NOMO-1 (cell line): ENCODE data around the gene C15orf40.
"Not testable (repeated sequence)": the region's sequence is repeated elsewhere in the genome, so short reads cannot be mapped to it uniquely, and the experiment has no call there.

Source experiments
- DNase-seq, 2 experiments: peaks; one replicate each; lab custom pipeline; 2025; ENCODE audit not compliant: unreplicated experiment in 2 of 2; lab: John Stamatoyannopoulos, UW

Gene C15orf40

DNA sequence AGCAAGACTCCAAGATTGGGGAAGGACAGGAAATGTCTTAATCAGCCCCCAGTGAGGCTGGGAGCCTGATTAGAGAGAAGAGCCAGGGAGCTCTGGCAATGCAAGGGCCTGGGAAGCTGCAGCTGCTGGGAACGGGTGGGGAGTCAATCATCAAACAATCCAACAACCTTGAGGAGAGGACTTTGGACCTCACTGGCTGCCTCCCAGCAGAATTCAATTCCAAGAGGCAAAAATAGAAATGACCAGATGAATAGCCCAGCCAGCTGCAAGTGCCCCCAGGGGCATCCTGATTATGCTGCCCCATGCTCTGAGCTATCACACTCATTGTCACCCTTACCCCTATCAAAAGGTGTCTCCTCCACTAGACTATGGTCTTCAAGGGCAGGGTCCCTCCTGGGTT, 52.8 kb downstream of the C15orf40 start:
- no peak for DNase-seq

DNA sequence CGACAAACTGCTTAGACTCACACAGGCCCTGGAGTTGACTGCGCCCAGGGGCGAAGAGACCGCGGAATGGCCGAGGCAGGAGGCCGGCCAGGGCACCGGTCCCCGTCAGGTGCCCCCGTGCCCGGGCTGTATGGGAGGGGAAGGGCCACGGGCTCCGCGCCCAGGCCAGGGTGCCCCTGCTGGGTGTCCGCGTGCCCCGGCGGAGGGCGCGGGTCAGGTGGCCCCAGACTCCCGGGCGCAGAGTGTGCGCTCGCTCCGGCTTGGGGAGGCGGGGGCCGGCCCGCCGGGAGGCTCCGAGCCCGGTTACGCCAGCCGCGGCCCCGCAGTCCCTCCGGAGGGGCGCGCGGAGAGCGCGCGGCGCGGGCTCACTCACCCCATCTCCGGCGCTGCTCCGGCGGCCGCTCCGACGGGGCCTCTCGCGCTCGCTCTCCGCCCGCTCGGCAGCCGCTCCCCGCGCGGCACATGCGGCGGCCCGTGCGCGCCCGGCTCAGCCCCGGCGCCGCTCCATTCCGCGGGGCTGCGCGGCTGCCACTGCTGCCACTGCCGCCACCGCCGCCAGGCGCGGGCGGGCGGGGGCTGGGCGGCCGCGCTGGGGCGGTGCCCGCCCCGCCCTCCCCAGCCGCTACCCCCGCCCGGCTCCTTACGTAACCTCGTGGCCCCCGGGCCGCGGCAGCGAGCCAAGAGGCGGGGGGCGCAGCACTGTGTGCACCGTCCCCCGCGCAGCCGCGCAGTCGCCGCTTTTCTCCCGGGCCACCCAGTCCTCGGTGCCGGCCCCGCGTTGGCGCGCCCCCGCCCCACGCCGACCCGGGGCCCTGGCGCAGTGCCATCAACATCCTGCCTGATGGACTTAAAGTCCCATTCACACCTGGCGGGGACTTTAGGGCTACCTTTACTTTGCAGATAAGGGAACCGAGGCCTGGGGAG, 59.0 kb downstream of the C15orf40 start, which contains the start of gene HOMER2:
HOMER2 (minus strand) TSS at position 563 of the 924 bp plus-strand sequence; CDS start at position 378, 185 bp downstream.
- peak; percentile 5 to 18 for DNase-seq

DNA sequence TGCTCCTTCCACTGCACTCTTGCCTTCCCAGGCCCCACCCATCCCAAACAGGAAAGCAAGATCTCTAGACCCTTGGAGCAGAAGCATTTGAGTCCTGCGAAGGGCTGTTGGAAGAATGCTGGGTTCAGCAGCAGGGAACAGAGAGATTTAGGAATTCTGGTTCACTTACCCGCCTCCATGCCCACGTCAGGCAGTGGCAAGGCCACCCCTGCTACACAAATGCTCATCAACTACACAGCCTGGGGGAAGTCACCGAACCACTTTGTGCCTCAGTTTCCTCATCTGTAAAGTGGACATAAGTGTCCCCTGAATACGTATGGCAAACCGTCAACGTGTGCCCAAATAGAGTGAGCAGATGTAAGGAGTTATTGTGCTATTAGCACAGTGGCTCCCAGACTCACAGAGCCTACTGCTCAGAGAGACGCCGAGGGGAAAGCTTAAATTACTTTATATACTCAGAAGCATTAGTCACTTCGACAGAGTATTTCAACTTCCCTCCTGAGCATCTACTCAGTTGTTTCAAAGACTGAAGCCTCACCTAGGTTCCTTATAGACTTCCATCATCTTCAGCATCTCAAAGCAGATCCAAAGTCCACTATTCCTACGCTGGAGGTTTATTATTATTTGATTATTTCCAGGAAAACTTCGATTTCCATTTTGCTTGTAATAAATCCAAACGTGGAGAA, 59.8 kb downstream of the C15orf40 start:
- peak; percentile 18 to 72 for DNase-seq

DNA sequence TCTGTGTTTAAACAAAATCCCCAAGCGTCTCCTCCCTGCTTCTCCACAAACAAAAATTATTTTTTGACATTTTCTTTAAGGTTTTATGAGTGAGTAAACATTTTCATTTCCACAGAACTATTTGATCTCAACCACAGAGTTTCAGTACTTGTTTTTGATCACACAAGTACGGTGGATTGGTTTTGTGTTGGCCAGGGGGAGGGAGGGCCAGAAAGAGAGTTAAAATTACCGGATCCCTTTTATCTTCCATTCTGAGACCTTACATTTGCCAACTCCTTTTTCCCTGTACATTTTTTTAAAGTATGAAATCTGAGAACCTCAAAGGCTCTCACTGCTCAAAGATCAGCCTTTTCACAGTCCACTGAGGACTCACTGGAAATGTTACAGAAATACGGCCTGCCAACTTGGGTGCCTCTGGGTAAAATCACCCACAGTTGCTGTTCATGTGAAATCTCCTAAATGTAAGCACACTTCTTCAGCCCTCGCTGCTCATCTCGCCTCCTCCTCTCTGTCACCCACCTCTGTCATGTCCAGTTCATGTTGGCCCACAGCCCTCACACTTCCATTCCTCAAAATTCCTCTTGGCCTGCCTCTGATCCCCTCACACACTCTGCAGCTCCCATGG, 60.6 kb downstream of the C15orf40 start:
- DNase-seq: peak; percentile 15 to 54

DNA sequence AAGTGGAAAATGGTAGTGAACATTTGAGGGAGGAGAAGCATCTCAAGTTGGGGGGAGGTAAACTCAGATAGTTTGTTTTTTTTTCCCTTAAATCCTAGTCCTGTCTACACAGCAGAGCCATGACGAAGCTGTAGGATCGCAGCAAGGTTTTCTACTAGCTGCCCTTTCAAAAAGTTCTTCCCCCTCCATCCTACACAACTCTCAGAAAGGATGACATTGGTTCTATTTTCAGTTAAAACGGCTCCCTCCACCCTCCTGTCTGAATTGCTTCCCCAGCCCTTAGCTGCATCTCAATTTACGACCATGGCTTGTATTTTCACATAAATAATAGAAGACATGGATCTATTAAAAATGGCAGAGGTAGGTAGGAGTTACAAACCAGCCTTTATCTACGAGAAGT, 61.1 kb downstream of the C15orf40 start:
- DNase-seq: no peak

DNA sequence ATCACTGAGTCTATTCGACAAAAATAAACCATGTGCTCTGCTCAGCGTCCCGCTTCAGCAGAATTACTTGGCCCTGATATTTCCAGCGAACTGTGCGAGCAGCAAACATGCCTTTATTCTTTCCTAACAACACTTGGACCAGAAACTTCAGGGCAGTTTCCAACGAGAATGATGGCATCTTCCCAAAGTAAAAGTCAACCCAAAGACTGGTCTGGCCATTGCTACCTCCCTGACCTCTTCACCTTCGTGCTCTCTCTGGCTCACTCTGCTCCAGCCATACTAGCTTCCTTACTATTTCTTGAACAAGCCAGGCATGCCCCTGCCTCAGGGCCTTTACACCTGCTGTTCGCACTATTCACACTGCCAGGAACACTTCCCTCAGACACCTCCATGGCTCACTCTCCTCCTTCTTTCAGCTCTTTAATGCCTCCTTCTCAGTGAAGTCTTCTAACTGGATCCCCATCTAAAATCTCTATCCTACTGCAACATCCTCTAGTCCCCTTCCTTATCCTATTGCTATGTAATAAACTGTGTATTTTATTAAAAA, 65.2 kb downstream of the C15orf40 start:
- no peak for DNase-seq

GRCh38 chr15:82945326-82945725, 66.1 kb downstream of the C15orf40 start:
- DNase-seq: peak in 1 of 2 experiments; percentile 61

- DNase-seq: peak; percentile 52 to 88
Measured at GRCh38 chr15:82944821-82945220, 66.6 kb downstream of the C15orf40 start.

- DNase-seq: no peak
Measured at GRCh38 chr15:82944056-82944455, 67.4 kb downstream of the C15orf40 start.

DNA sequence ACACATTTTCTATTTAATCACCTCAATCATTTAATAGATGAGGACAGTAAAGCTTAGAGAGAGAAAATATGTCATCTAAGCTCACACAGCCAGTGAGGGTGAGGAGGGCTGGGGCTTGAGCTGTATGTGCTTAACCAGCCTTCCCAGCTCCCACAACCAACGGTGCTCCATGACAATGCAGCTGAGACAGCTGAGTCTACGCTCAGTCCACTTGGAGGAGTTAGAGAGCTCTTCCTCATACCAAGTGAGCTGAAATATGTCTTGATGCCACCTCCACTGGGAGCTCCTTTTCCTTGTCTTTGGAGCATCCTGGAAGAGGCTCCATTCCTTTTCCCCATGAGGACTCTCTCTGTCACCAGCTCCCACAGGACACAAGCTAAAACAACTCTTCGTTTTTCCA, 68.3 kb downstream of the C15orf40 start:
- no peak for DNase-seq

DNA sequence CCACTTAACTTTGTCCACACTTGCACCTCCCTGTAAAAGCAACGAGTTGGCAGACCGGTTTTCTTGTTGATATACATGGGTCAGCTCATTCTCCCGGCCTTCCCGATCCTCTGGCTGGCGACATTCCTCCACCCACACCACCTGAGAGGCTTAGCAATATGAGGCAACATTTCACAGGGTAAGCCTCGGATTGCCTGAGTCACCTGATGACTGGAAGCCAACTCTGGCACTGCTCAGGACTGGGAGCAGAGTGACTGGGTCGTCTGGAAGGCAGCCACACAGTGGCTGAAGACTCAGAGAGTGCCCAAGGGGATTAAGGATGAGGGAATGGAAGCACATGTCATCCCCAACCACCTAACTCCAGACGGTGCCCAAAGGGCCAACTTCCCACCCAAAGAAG, 68.7 kb downstream of the C15orf40 start:
- DNase-seq: no peak

- not testable (repeated sequence) for DNase-seq
Measured at GRCh38 chr15:82939678-82940077, 71.8 kb downstream of the C15orf40 start.
